ENCODE data around the gene FAM161B. TPM values are rescaled to one million over a fixed set of nuclear protein-coding genes. Genes with fewer than 3 reads are reported as not detected.
"Not testable (repeated sequence)": the region's sequence is repeated elsewhere in the genome, so short reads cannot be mapped to it uniquely, and the experiment has no call there.

Gene FAM161B
- total RNA-seq, 1 experiment from 2014 or later, result 1.6 TPM

GRCh38 chr14:73958591-73958990, 8.7 kb upstream of the FAM161B start:
- H3K4me3 ChIP-seq, result no peak overlapping the region
- no peaks in the 10 kb centered on the region for H3K9me3 ChIP-seq
- H3K36me3 ChIP-seq, result peaks cover 2% of the 10 kb centered on the region
- DNase-seq, result no peak
- H3K27me3 ChIP-seq, result no peaks in the 10 kb centered on the region

- DNase-seq, result no peak
- H3K4me3 ChIP-seq, result no peak overlapping the region
- no peaks in the 10 kb centered on the region for H3K27me3 ChIP-seq
- peaks cover 3% of the 10 kb centered on the region; the same call in 1 of the 2 replicates for H3K36me3 ChIP-seq
- H3K9me3 ChIP-seq, result no peaks in the 10 kb centered on the region
Measured at GRCh38 chr14:73955674-73956073, 5.8 kb upstream of the FAM161B start.

DNA sequence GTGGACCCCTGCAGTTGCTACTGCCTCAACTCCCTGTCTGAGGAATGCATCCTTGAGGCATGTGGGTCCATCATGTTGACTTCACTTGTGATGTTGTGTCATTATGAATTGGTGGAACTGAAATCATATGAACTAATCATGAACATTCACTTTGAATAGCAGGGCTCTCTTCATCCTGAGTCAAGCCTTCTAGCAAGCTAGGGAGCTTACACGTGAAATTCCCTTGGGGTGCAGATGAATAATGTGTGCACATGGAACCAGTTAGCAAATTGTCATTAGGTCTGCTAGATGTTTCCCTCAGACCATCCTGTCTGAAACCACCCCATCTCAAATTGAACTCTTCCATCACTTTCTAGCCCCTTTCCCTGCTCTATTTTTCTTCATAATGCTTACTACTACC, 3.8 kb upstream of the FAM161B start:
- Histone ChIP-seq H3K4me3 (no peak overlapping the region), H3K36me3 (0 out of 2 replicates have a peak, but pooled peaks cover 3% of the 10 kb centered on the region), H3K9me3 (no peaks in the 10 kb centered on the region), H3K27me3 (no peaks in the 10 kb centered on the region)
- no peak for DNase-seq

DNA sequence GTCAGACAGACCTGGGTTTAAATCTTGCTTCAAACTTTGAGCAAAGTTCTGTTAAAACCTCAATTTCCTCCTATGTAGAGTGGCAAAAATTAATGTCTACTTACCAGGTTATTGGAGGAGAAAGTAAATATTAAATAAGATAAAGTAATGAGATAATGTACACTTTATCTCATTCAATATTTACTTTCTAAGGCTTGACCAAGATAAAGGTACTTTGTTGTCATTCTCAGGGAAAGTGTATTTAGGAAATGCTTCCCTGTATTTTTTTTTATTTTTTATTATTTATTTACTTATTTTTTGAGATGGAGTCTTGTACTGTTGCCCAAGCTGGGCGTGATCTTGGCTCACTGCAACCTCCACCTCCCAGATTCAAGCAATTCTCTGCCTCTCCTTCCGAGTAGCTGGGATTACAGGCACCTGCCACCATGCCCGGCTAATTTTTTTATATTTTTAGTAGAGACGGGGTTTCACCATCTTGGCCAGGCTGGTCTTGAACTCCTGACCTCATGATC, 4.7 kb downstream of the FAM161B start:
- DNase-seq, result no peak
- no peaks in the 10 kb centered on the region for H3K36me3 ChIP-seq
- H3K9me3 ChIP-seq, result no peaks in the 10 kb centered on the region
- H3K4me3 ChIP-seq, result no peak overlapping the region
- no peaks in the 10 kb centered on the region for H3K27me3 ChIP-seq

DNA sequence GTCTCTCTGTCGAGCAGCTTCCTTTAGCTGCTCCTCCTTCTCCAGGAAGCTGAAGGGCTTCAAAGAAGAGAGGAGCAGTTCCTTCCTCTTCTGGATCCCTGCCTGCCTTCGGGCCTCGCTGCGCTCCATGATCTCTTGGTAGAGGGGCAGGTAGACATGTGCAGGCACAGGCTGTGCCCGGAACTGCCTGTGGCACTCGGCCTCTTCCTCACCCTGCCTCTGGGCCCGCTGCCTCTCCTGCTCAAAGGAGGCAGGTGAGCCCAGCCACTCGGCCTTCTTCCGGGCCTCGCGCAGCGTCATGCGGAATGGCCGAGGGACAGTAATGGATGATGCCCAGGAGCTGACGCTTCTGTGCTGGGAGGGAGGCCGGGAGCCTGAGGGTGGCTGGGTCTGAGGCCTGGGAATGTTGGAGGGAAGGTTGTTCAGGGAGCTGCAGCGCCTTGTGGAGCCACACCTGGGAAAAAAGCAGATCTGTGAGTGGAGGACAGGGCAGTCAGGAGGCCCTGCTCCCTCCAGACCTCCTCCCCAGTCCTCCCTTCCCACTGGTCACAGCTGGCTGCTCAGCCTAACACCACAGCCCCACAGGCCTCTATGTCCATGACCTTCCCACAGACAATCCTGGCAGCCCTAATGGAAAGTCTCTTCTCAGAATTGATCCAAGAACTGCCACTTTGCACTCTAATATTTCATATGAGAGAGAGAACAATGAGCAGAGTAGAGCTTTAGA, 5.3 kb downstream of the FAM161B start:
- Histone ChIP-seq H3K9me3 (no peaks in the 10 kb centered on the region), H3K36me3 (no peaks in the 10 kb centered on the region), H3K27me3 (no peaks in the 10 kb centered on the region), H3K4me3 (no peak overlapping the region)
- no peak for DNase-seq

GRCh38 chr14:73943083-73943482, 6.8 kb downstream of the FAM161B start:
- no peaks in the 10 kb centered on the region for H3K27me3 ChIP-seq
- H3K9me3 ChIP-seq, result no peaks in the 10 kb centered on the region
- peak; percentile 13 for DNase-seq
- H3K36me3 ChIP-seq, result no peaks in the 10 kb centered on the region
- no peak overlapping the region for H3K4me3 ChIP-seq

DNA sequence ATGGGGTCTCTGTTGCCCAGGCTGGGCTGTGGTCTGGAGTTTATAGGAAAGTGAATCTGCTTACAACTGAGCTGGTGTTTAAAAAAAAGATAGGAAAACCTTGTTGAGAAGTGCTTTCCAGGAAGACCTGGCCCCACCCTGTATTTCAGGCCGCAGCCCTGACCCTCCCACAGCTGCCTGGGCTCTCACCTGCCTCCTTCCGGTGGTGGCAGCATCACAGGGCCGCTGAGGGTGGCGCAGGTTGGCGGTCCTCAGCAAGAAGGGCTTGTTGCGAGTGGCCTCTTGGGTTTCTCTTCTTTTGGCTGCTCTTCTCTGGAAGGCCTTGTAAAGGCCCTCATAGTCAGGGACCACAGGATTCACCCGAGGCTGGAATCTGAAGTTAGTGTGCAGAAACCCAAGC, 7.7 kb downstream of the FAM161B start:
- Histone ChIP-seq H3K27me3 (no peaks in the 10 kb centered on the region), H3K36me3 (0 out of 2 replicates have a peak, but pooled peaks cover 3% of the 10 kb centered on the region), H3K9me3 (no peaks in the 10 kb centered on the region), H3K4me3 (no peak overlapping the region)
- no peak for DNase-seq

DNA sequence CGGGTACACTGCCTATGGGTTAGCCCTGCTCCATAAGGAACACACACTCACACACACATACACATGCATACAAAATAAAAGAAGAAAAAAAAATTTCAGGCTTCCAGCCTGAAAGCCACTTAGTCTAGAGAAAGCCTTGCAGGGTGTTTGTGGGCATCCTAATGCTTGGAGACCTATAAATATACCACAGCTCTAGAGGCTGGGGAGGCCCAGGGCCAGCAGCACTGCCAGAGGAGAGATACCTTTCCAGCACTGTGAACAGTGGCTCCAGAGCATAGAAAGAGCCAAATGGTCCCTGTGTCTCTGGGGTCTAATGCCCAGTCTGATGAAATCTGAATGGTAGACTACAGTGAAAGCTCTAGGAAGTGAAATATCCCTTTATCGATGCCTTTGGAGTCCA, 12.9 kb downstream of the FAM161B start:
- Histone ChIP-seq H3K9me3 (no peaks in the 10 kb centered on the region), H3K36me3 (peaks cover 17% of the 10 kb centered on the region), H3K27me3 (no peaks in the 10 kb centered on the region), H3K4me3 (no peak overlapping the region)
- DNase-seq, result no peak

DNA sequence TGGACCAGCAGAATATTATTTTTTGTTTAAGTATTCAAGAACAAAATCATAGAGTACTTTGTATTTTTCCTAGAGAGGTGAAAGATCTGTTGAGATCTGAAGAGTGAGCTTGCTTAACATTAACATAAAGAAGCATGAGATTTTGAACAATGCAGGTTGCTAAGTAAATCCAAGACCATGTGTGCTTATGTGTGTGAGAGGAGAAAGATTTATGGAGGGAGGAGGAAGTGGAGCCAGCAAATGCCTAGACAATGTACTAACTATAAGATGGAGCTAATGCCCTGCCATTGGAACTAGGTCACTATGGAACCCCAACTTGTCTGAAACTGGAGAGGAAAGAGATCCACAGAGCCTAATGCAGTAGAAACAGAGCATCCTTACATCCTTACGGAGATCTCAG, 13.3 kb downstream of the FAM161B start:
- Histone ChIP-seq H3K4me3 (no peak overlapping the region), H3K36me3 (peaks cover 20% of the 10 kb centered on the region)

DNA sequence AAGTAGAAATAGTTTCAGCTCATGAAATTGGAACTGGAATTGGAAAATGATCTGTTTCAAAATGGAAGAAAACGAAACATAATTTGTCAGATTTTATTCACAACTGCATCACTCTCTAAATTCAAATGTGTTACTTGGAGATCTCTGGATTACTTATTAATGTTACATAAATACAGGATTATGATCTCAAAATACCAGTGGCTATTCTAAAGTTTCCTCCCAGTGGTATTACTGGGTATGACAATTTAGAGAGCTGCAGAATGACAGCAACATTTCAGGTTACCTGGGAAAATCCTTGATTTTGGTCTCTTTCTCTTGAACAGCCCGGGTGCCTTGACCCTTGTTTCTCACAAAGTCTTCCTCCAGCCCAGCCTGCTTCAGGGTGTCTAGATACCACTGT, 14.2 kb downstream of the FAM161B start:
- no peak for DNase-seq
- H3K27me3 ChIP-seq, result no peaks in the 10 kb centered on the region
- H3K9me3 ChIP-seq, result no peaks in the 10 kb centered on the region
- H3K4me3 ChIP-seq, result no peak overlapping the region
- peaks cover 22% of the 10 kb centered on the region for H3K36me3 ChIP-seq

More for the DNA sequence above, 13.3 kb downstream of the FAM161B start:
- Histone ChIP-seq H3K27me3 (no peaks in the 10 kb centered on the region), H3K9me3 (no peaks in the 10 kb centered on the region)
- DNase-seq, result no peak

- no peak overlapping the region for H3K4me3 ChIP-seq
- peaks cover 32% of the 10 kb centered on the region for H3K36me3 ChIP-seq
- no peak for DNase-seq
- no peaks in the 10 kb centered on the region for H3K27me3 ChIP-seq
- H3K9me3 ChIP-seq, result no peaks in the 10 kb centered on the region
Measured at GRCh38 chr14:73924337-73924736, 25.6 kb downstream of the FAM161B start.

- not testable (repeated sequence) for H3K9me3 ChIP-seq, H3K4me3 ChIP-seq, H3K27me3 ChIP-seq, DNase-seq
- peaks cover 37% of the 10 kb centered on the region for H3K36me3 ChIP-seq
Measured at GRCh38 chr14:73919457-73919856, 30.4 kb downstream of the FAM161B start.

DNA sequence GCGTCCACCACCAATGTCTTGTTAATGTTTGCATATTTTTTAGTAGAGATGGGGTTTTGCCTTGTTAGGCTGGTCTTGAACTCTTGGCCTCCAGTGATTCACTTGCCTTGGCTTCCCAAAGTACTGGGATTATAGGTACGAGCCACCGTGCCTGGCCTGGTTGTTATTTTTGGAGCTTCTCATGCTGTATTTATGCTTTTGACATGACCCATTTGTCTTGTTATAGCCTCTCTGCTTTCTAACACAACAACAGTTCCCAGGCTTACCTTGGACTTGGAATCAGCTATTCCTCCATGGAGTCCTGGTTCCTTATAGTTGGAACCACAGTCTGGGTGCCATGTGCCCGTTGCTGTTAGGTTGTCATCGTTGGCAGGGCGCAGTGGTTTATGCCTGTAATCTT, 33.6 kb downstream of the FAM161B start:
- H3K4me3 ChIP-seq, result no peak overlapping the region
- no peaks in the 10 kb centered on the region for H3K9me3 ChIP-seq
- H3K27me3 ChIP-seq, result no peaks in the 10 kb centered on the region
- peaks cover 31% of the 10 kb centered on the region for H3K36me3 ChIP-seq
- DNase-seq, result peak; percentile 6

DNA sequence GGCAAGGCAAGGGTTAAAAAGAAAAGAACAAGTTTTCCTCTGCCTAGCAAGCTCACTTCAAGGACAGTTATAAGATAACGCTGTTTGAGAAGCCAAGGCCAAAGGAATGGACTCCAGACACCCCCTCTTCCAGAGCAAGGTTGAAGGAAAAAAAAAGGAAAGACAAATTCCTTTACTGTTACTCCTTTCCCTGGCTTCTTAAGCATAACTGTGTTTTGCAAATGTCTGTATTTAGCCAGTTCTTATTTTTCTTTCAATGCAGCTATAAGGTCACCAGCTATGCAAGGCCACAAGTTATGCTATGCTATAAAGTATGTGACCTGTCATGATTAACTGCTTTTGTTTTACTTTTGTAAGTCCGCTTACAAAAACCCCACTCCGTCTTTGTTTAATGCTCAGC, 36.6 kb downstream of the FAM161B start:
- Histone ChIP-seq H3K4me3 (no peak overlapping the region), H3K27me3 (no peaks in the 10 kb centered on the region), H3K36me3 (peaks cover 40% of the 10 kb centered on the region), H3K9me3 (no peaks in the 10 kb centered on the region)
- DNase-seq, result no peak

DNA sequence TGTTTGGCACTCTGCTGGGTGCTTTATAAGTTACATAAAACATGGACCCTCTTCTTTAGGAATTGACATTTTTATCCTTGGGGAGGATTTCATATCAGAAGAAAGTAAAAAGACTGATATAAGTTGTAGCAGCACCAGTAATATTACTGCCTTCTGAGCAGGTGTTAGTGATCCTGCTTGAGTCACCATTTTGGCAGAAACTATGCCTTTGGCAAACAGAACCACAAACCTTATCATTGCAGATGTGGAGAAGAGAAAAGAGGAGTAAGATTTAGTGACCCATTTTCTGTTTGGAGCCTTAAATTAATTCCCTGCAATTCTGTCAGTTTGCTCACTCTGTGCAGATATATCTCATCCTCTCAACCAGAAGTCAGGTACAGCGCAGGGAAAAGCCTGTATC, 40.2 kb downstream of the FAM161B start:
- no peak for DNase-seq
- H3K9me3 ChIP-seq, result no peaks in the 10 kb centered on the region
- H3K36me3 ChIP-seq, result peaks cover 51% of the 10 kb centered on the region
- no peak overlapping the region for H3K4me3 ChIP-seq
- no peaks in the 10 kb centered on the region for H3K27me3 ChIP-seq

GRCh38 chr14:73903028-73903427, 46.9 kb downstream of the FAM161B start:
- H3K36me3 ChIP-seq, result peaks cover 36% of the 10 kb centered on the region
- no peak for DNase-seq
- H3K9me3 ChIP-seq, result no peaks in the 10 kb centered on the region
- no peaks in the 10 kb centered on the region for H3K27me3 ChIP-seq
- no peak overlapping the region for H3K4me3 ChIP-seq

- Histone ChIP-seq H3K4me3 (no peak overlapping the region), H3K9me3 (no peaks in the 10 kb centered on the region), H3K36me3 (peaks cover 62% of the 10 kb centered on the region), H3K27me3 (no peaks in the 10 kb centered on the region)
- no peak for DNase-seq
Measured at GRCh38 chr14:73896521-73896920, 53.4 kb downstream of the FAM161B start.

DNA sequence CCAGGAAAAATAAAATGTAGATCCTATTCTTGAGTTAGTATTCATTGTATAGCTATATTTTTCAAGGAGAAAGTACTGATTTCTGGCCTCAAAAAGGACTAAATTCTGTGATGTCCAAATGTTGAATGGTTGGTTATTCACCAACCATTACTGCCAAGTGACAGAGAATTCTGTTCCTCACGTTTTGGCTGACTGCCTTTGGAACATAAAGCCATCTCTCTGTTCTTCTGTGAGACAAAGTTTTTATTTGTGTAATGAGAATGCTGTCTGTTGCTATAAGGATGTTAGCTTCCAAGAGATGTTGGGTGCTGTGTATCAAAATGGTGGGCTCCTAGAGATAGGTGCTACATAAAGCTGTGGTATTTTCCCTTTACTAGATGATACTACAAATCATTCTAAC, 54.0 kb downstream of the FAM161B start:
- no peak overlapping the region for H3K4me3 ChIP-seq
- no peaks in the 10 kb centered on the region for H3K9me3 ChIP-seq
- DNase-seq, result no peak
- H3K36me3 ChIP-seq, result peaks cover 62% of the 10 kb centered on the region
- H3K27me3 ChIP-seq, result no peaks in the 10 kb centered on the region

All from MG63 (cell line).